Activated T-helper 1 cell treated with anti-CD3 and anti-CD28 coated beads, Interleukin-2, amount 50 U/mL, for 16 hours (primary cell): ENCODE measurements around the gene DLGAP5.
A peak's percentile ranks its signal among the peaks of the same experiment; 100 is the strongest.

Source experiments
- DNase-seq, 2 donors: peaks; one replicate each; pipeline ENCODE4 v3.0.0-alpha.2; 2020; ENCODE audit warnings: low read depth in 1 of 2, low spot score in 1 of 2

DLGAP5 gene

DNA sequence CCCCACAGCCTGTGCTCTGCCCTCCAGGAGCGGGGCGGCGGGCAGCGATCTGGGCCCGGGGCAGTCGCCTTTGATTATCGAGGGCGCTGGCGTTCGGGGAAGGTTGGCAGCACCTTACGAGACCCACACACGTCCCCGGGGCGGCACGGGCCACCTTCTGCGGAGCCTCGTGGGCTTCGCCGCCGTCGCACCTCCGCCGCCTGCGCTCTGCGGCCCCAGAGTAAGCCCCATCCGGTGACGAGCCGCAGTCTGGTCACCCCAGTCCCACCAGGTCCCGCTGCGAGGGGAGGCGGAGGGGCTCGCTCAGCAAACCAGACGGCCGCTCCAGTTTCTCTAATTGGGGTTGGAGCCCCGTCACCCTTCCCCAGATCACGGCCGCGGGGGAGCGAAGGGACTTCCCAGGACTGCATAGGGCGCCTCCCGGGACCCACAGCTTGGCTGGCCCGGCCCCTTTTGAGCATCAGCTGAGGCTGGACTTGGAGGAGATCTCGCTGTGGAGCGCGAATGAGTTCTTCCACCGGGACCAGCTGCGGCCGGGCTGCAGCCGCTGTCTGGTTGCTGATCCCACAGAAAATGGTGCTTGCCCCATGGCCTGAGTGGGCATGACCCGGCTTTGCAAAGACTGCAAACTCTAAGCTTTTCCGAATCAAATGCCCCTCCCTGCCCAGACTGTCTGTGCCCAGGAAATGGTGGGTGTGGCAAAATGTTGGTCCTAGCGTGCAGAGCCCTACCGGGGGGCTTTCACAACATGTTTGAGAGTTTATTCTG lies 61.8 kb downstream of the DLGAP5 start:
- peak; percentile 15 to 36 for DNase-seq

DNA sequence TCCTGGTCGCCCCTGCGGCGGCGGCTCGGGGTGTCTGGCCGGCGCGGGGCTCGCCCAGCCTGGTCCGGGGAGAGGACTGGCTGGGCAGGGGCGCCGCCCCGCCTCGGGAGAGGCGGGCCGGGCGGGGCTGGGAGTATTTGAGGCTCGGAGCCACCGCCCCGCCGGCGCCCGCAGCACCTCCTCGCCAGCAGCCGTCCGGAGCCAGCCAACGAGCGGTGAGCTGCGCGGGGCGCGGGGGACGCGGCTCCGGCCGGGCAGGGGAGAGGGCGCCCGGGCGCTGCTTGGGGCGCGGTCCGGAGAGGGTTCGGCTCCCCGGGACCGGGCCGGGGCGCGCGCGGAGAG lies 62.3 kb downstream of the DLGAP5 start, which contains the start of gene LGALS3:
LGALS3 (plus strand) TSS at position 167 of the 342 bp plus-strand sequence. CDS start 8,122 bp downstream, outside the sequence.
- DNase-seq, result peak in 1 of 2 donors; percentile 15

DNA sequence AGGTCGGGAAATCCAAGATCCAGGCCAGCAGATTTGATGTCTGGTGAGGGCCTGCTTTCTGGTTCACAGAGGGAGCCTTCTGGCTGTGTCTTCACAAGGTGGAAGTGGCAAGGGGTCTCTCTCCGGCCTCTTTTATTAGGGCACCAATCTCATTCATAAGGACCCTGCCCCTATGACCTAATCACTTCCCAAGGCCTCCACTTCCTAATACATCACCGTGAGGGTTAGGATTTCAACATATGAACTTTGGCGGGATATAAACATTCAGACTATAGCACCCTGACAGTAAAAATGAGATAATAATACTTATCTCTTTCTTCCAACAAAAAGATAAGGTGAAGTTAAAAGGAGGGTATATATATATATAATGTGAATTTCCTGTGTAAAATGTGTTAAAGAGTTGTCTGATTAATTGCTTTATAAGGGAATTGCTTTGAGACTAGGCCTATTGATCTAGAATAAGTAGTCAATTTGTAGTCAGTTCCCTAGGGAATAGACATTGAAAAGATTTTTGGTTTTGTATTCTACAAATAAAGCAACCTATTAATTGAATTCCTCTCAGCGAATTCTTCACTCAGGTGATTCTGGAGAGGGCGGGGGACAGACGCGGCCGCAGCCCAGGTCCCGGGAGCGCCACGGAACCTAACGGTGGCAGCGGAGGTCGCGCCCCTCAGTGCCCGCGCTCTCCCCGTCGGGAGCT lies 62.8 kb downstream of the DLGAP5 start:
- DNase-seq, result no peak

DNA sequence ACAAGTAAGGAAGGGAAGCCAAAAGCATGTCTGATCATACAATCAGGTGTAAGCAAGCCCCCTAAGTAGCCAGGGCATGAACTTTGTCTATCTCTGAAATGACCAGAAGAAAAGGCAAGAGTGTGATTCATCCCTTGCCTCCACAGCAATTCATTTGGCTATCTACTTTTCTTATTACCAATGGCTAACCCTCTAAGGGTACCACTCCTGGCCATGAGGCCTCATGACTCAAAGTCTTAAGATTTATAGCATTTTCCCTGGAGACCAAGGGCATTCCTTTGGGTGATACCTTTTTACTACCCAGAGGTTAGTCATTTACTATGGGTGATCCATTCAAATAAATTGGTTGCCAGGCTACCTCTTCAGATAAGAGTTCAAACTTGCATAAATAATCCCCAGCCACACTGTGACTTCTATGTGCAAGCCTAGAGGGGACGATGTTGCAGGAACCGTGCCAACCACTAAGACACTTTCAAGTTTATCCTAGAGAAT lies 63.9 kb downstream of the DLGAP5 start:
- no peak for DNase-seq

DNA sequence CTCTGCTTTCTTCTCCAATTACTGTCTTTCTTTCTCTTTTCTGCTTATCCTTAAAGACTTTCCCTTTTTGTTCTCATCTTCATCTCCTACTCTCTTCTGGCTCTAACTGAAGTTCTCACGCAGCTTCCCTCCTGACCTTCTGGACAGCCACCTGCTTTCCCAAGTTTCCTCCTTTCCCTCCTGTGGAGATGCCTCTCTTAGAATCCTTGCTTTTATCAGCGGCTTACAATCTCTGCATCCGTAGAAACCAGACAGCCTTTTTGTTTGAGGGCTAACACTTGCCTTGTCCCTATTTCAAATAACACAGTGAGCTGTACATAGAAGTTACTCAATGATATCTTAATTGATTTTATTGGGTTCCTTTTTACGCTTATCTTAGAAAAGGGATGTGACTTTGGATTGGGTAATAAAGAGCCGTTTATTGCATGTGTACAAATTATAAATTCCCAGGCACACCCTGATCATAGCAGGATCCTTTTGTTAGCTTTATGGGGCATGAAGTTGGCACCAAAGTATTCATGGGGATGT lies 64.4 kb downstream of the DLGAP5 start:
- DNase-seq, result no peak

DNA sequence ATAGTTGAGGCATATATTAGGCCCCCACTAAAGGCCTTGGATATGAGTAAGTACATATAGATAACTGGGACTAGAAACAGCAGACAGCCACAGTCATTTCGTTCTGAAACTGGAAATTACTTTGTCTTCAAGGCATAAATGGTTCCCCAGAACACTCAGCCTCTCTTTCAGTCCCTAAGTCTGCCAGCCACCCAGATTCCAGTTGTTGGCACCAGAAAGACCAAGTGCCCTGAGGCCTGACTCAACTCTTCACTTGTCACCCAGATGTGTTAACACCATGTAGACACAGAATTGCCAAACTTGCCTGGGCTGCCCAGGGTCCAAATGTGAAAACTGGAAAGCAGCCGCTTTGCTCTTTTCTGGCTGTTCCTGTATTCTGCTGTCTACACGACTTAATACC lies 65.4 kb downstream of the DLGAP5 start:
- DNase-seq, result no peak

DNA sequence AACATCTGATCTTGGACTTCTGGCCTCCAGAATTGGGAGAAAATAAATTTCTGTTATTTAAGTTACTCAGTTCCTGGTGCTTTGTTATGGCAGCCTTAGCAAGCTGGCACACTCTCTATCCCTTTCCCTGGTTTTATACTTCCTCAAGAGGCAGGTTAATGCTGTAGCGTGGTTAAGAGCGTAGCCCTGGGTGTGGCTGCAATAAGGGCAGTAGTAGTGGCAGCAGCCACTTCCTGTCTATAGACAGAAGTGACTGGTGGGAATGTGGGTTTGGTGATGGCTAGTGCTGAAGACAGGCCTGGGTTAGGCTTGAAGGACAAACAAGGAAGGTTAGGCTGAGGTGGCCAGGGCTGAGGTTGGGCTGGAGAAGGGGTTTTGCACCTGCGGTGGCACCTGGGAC lies 66.0 kb downstream of the DLGAP5 start:
- no peak for DNase-seq

DNA sequence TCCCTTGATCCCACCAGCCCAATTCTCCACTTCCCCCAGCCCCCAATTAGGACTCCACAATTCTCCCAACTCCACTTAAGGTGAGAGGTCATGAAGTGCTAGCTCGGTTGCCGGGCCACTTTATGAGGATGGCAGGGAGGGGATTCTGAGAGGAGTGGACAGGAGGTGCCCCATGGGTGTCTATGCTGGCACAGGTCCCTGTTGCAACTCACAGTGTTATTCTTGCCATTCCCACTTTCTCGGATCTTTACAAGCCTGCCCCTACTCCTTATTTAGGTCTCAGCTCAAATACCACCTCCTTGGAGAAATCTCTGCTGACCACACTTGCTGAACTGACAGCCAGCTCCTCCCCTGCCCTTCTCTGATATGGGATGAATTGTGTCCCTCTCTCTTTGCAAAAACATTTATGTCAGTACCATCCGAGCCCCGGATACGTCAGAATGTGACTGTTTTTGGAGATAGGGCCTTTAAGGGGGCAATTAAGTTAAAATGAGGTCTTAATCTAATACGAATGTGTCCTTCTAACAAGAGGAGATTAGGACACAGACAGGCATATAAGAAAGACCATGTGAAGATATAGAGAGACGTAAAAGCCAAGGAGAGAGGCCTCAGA lies 66.5 kb downstream of the DLGAP5 start:
- no peak for DNase-seq

DNA sequence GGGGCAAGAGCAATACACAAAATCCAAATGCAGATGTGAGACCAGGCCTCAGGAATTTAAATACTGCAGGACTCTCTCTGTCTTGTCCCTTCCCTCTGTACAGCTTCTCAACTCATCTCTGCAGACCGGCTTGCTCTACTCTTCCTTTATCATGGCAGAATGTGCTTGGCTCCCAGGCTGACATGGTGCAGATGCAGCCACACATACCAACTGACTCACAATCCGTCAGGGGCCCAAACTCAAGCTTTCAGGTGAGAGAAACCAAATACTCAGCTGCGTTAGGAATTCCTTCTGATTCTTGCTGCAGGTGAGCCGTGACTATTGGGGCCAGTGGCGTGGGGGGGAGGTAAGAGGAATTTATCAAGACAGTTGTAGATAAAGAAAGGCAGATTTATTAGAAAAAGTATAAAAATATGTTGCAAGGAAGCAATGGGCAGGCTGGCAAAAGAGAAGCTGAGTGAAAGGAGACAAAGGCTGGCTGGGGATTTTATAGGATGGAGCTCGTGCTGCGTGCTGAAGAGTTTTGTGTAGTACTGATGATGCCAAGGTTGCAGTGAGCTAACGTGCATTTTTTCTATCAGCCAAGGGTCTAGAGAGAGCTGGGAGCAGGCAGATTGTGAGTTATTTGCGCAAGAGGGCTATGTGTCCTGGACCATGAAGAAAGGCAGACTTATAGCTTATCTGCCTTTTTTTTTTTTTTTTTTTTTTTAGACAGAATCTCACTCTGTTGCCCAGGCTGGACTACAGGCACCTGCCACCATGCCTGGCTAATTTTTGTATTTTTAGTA lies 67.3 kb downstream of the DLGAP5 start:
- no peak for DNase-seq

DNA sequence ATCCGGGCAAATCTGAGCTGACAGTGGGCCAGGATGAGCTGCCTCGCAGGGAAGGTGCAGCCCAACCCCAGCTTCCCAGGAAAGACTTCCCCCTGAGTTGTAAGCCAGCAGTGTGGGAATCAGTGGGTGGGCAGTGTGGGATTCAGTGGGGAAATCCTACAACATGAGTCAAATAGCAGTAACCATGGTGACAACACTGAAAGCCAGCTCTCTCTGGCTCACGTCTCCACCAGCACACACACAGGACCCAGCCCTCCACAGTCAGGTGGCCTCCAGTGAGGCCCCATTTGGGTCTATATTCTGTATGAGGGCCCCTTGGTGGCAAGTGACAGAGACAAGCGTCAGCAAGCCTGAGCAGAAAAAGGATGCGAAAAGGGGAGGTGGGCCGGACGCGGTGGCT lies 68.3 kb downstream of the DLGAP5 start:
- DNase-seq, result no peak

DNA sequence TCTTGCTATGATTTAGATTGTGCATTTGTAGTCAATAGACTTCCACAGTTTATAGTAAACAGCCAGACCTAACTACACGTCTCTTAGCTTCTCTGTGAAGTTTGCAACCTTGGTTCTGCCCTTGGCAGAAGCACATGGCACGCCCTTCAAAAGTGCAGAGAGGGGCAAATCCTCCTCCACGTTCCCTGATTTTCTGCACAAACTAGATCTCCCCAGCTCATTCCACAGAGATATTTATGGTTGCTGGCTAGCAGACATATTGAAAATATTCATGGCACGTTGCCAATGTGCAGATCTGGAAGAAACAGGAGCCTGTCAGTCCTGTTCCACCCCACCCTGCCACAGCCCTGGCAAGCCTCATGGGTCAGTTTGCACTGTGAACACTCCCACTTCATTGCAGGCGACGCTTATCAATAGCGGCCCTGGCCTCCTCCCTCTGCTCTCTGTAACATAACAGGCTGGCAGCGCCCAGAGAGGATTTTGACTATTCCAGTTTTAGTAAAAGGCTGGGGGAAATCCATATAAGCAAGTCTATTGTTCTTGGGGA lies 68.9 kb downstream of the DLGAP5 start:
- DNase-seq, result no peak

DNA sequence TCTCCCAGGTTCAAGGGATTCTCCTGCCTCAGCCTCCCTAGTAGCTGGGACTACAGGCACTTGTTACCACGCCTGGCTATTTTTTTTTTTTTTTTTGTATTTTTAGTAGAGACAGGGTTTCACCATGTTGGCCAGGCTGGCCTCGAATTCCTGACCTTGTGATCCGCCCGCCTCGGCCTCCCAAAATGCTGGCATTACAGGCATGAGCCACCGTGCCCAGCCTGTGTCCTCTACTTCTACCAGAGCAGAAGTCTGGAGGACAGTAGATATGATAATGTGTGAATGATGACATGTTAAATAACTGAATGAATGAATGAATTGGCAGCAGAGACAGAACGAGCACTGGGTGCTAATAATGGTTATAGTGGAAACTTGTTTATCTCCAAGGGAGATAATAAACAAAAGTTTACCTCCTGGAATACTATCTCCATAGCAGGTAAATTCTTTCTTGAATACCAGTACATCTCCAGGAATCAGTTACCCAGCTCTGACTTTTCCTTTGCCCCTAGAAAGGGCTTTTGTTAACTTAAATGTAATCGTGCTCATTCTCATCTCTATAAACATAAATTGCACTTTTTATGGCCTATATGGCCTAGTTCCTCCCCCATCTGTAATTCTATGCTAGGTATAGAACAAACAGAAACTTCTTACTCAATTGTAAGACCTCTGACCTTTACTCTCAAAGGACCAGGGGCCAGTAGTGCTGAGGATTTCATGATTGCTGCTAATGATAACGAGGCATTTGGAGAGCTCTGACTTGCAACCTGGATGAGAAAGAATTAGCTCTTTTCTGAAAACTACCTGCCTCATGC lies 69.6 kb downstream of the DLGAP5 start:
- no peak for DNase-seq

DNA sequence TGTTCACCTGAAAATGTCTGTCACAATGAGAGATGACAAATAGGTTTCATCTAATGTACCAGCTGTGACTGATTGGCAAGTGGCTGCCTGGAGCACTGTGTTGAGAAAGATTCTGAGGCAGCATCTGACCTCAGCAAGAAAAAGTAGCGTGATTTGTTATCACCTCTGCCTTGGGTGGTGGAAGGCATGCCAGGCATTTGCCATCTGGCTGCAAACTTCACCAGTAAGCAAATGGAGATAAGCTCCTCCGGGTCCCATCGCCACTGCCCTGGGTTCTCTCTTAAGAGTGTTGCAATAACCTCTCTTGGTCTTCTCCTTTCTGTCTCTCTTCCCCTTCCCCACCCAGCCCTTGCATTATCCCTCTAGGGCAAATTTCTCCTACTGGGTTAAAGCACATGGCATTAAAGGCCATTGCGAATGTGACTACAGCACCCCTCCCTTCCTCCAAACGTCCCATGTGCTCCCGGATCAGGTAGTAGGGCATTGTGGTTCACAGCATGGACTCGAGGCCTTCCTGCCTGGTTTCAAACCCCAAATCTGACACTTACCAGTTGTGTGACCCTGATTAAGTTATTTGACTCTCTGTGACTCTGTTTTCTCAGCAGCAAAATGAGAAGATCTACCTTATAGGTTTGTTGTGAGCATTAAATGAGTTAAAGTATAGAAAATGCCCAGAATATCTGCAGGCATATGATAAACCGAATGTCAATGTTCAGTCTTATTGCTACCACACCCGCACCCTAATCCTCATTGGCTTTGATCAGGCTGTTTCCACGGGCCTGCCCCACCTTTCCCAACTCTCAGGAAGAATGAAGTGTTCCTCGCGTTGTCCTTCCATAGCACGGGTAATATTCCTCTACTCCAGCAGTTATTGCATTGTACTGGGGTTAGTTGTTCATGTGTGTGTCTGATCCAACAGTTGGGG lies 70.6 kb downstream of the DLGAP5 start:
- no peak for DNase-seq

DNA sequence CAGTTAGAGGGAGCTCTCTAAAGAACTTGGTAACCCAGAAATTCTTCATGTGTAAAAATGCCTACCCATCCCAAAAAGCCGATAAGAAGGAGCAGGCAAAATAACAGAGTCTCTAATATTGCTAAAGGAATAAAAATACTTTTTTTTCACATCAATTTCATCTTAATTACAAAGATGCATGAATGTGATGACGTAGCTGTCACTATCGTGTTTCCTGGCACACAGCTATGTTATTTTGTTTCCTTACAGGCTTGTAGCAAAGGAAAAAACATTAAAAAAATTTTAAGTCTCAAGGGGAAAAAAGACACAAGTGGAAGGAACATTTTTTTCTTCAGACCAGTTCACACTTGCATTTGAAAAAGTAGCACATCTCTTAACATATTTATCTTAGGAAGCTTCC lies 72.6 kb downstream of the DLGAP5 start:
- no peak for DNase-seq

DNA sequence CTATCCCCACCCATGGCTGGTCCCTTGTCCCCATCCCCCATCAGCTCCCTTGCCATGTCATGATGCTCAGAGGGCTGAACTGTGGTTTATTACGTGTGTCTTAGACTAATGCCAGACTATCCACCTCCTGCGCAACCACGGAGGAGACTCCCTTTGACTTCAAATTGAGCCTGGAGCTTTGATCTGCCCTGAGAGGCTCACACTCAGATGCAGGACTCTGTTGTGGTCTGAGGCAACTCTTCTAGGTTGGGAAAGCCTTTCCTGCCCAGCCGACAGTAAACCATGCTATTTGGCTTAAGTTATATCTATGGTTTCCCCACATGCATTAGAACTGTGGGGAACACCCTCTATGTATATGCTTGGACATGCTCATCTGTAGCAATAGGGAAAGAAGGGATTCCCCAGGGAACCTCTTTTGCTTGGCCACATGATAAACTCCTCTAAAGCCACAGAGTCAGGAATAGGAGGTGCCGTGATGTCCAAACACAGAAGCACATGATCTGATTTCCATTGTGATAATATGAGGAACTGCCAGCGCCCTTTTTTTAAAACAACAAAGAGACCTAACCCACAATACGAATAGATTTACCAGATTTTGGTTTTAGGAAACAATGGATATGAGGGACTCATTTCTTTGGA lies 73.5 kb downstream of the DLGAP5 start:
- no peak for DNase-seq

DNA sequence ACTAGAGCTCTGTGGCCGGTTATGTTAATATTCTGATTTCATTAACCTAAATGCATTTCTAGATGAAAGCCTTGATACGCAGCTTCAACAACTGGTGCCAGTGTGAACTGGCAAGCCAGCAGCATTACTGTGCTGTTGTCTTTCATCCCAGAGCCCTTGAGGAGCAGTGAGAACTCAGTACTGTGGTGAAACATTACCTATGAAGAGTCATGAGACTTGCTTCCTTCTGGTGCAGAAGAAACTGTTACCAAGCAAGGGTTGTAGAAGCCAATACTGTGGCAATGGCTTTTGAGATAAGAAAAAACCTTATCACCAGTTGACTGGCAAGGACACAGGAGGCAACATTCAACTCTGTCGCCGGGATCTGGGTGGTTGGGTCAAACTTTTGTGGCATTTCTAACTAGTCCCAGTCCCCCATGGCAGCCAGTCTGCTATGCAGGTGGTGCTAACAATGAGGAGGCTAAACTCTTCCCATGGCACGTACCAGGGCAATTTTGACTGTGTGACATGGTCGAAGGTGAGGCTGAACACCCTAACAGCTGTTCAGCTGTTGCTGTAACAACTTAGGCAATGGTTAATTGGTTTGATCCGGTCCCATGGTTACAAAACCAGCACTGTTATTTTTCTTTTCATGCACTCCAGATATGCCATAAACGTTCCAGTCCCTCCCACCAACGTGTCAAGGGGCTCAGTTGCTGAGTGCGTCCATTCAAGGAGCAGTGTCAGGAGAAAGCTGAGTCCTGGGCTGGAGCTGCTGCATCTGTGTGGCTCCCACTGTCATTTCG lies 74.9 kb downstream of the DLGAP5 start:
- DNase-seq, result no peak

DNA sequence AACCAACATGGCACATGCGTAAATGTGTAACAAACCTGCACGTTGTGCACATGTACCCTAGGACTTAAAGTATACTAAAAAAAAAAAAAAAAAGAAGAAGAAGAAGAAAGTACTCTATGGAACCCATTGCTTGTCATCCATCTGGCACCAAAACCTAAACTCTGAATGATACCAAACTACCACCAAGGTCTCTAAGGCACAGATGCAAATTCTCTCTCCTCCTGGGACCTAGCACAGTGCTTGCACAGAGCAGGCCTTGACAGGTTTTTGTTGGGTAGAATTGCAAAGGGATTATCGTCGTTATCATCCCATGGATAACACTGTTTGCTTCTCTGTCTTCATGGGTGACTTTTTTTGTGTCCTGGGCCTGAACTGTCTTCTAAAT lies 75.5 kb downstream of the DLGAP5 start:
- no peak for DNase-seq

DNA sequence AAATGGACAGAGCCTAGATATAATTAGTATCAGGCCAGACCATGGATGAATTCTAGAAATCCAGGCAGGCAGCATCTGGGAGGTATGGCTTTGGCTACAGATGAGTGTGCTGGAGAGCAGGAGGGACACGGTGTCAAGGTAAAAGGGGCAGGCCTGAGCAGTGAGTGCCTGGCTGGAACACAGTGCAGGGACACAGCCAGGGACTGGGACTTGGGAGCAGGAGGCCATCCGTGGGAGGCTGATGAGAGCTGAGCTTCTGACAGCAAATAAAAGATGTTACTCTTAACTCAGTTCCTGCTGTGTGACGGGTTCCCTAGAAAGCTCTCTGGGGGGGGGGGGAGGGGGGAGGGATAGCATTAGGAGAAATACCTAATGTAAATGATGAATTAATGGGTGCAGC lies 75.9 kb downstream of the DLGAP5 start:
- no peak for DNase-seq
